Measurements from ENCODE around the gene ZNF71. TPM values are rescaled to one million over a fixed set of nuclear protein-coding genes. Genes with fewer than 3 reads are reported as not detected.

ZNF71 gene
- total and polyA plus RNA-seq, 2 of the 8 experiments (the other 6 are each of a cell fraction or from before 2014, with no cell fraction given): 8.2 to 12.4 TPM

- Histone ChIP-seq H4K5ac (ENCODE audit: insufficient read length, low read depth, low read length) (no peak overlapping the region), H3K4me1 (replicated peaks in 1 of 4; ENCODE audit: control insufficient read depth in 3 of 4, insufficient read depth in 4 of 4, low read length in 3 of 4) (no peaks in the 10 kb centered on the region), H4K20me1 (replicated peaks in 1 of 2; ENCODE audit: control insufficient read depth in 1 of 2, insufficient read depth in 2 of 2, low read length in 2 of 2) (no peaks in the 10 kb centered on the region), H3K79me2 (ENCODE audit: control insufficient read depth in 1 of 2, insufficient read depth in 2 of 2, low read length in 2 of 2) (no peaks in the 10 kb centered on the region), H2BK20ac (ENCODE audit: low read length) (no peak overlapping the region), H2BK15ac (ENCODE audit: low read length) (no peak overlapping the region), H3K27me3 (replicated peaks in 1 of 4; ENCODE audit: control insufficient read depth in 3 of 4, extremely low read depth in 1 of 4, insufficient read depth in 3 of 4, low read length in 3 of 4) (no peaks in the 10 kb centered on the region), H4K8ac (ENCODE audit: extremely low read depth, insufficient read depth, low read length) (no peak overlapping the region), H3K18ac (ENCODE audit: extremely low read depth, low read length) (no peak overlapping the region), H2AK5ac (ENCODE audit: low read depth, low read length) (no peak overlapping the region), H2BK5ac (ENCODE audit: low read depth, low read length) (no peak overlapping the region), H3K23ac (ENCODE audit: insufficient read length) (no peak overlapping the region), H3K9me3 (ENCODE audit: insufficient read depth in 2 of 2, low read depth in 1 of 2, low read length in 1 of 2) (peaks cover 68 to 84% of the 10 kb centered on the region in 2 experiments), H3K36me3 (ENCODE audit: control insufficient read depth in 2 of 4, insufficient read depth in 4 of 4, low read length in 3 of 4) (no peaks in the 10 kb centered on the region), H3K23me2 (ENCODE audit: low read depth, low read length) (peaks cover 11% of the 10 kb centered on the region; the same call in 1 of the 2 replicates), H3K27ac (ENCODE audit: low read depth, low read length) (no peak overlapping the region), H2BK12ac (ENCODE audit: low read depth, low read length) (no peak overlapping the region), H3K56ac (replicated peaks; ENCODE audit: insufficient read length, low read depth, low read length) (no peak overlapping the region), H3K9ac (replicated peaks in 1 of 4; ENCODE audit: extremely low read depth in 1 of 4, low read depth in 3 of 4, low read length in 3 of 4) (no peak overlapping the region), H2BK120ac (replicated peaks; ENCODE audit: low read depth, low read length) (no peak overlapping the region), H2AFZ (ENCODE audit: low read length) (no peak overlapping the region), H3K79me1 (ENCODE audit: low read depth, low read length) (no peaks in the 10 kb centered on the region), H3K4ac (replicated peaks; ENCODE audit: insufficient read length, low read depth, low read length) (no peak overlapping the region), H3K4me3 (ENCODE audit: extremely low read depth in 1 of 4, insufficient read depth in 2 of 4, low read depth in 3 of 4, low read length in 4 of 4) (no peak overlapping the region), H4K91ac (replicated peaks; ENCODE audit: insufficient read length, low read length) (no peak overlapping the region), H3K14ac (ENCODE audit: insufficient read length) (no peak overlapping the region), H3K4me2 (ENCODE audit: insufficient read depth in 1 of 2, low read depth in 2 of 2, low read length in 2 of 2) (no peak overlapping the region)
- no peak for FAIRE-seq
- ChIA-PET POLR2A (ENCODE audit: partially characterized antibody) (no interaction called here), CTCF (ENCODE audit: partially characterized antibody) (no interaction called here)
- WGBS, 2 experiments (ENCODE audit: extremely low coverage in 1 of 2, insufficient coverage in 1 of 2, insufficient read length in 1 of 2, insufficient replicate concordance in 2 of 2, low coverage in 1 of 2, low lambda C conversion rate in 2 of 2, missing lambda C conversion rate in 1 of 2): 83% methylated on average over 23 of the region's 25 CpGs; no CpG with 5 or more reads in 1 of the 2 experiments
- no peak for DNase-seq (ENCODE audit: low read depth in 1 of 2, low spot score in 2 of 2)
- TF ChIP-seq TCF12 (IDR thresholded peaks at IDR 0.05; ENCODE audit: low read depth, low read length) (no peak), BRCA1 (IDR thresholded peaks at IDR 0.05; ENCODE audit: low read depth, low read length) (no peak), EZH2 (IDR thresholded peaks at IDR 0.05; ENCODE audit: low read depth, low read length, severe bottlenecking) (no peak), MAFK (IDR thresholded peaks at IDR 0.05; ENCODE audit: low read depth, low read length) (no peak), SAP30 (IDR thresholded peaks at IDR 0.05; ENCODE audit: insufficient read depth, insufficient replicate concordance, low read length) (no peak)
These were observed 48.4 kb downstream of the ZNF71 start for GRCh38 chr19:56643460-56643955.

All from H1 (cell line).